PC-9 (cell line): ENCODE measurements around the gene AGO4. TPM values are rescaled to one million over a fixed set of nuclear protein-coding genes. Genes with fewer than 3 reads are reported as not detected.
A peak's percentile ranks its signal among the peaks of the same experiment; 100 is the strongest.

Source experiments
- Bru-seq: library from RNA; stranded (reverse); fragments of 400-500 nt; gene quantifications from one replicate; lab custom pipeline; 2021; lab: Mats Ljungman, UMichigan
- BruChase-seq, 2 experiments: library from RNA; stranded (reverse); fragments of 400-500 nt; gene quantifications; one replicate each; lab custom pipeline; 2021; lab: Mats Ljungman, UMichigan
- BruUV-seq: library from RNA; stranded (reverse); fragments of 400-500 nt; replicated peaks from 2 replicates; lab custom pipeline; 2021; lab: Mats Ljungman, UMichigan
- CTCF ChIA-PET: fragments of 300-600 bp; sonication (Branson Sonifier 250); formaldehyde crosslinking; loops from one replicate; lab custom pipeline; 2022; ENCODE audit warnings: antibody characterized with exemption; lab: Charles Lee
- POLR2A ChIA-PET: fragments of 300-600 bp; sonication (Branson Sonifier 250); formaldehyde crosslinking; loops from one replicate; lab custom pipeline; 2022; ENCODE audit warnings: antibody characterized with exemption; ENCODE audit not compliant: unreplicated experiment; lab: Charles Lee
- DNase-seq, 2 experiments: peaks; one replicate each; pipeline versions ENCODE4 v3.0.0 to v3.0.0-alpha.2; 2015 to 2022; ENCODE audit warnings: mixed read lengths in 1 of 2
- H2AFZ ChIP-seq: fragments of 200-600 bp; sonication (generic); 2 replicates; pipeline ENCODE4 v1.8.1; 2017; ENCODE audit warnings: antibody characterized with exemption
- H3F3A ChIP-seq: fragments of 200-600 bp; sonication (generic); 2 replicates; pipeline ENCODE4 v1.8.1; 2017; ENCODE audit warnings: antibody characterized with exemption, mild to moderate bottlenecking, low read depth; ENCODE audit not compliant: insufficient read depth
- H3K27ac ChIP-seq: fragments of 200-600 bp; sonication (generic); 2 replicates; pipeline ENCODE4 v1.6.1; 2016; ENCODE audit warnings: mixed run types
- H3K27me3 ChIP-seq: fragments of 200-600 bp; sonication (generic); 2 replicates; pipeline ENCODE4 v1.6.1; 2016; ENCODE audit warnings: low read depth, mixed run types; ENCODE audit not compliant: insufficient read depth
- H3K36me3 ChIP-seq: fragments of 200-600 bp; sonication (generic); 2 replicates; pipeline ENCODE4 v1.6.1; 2016; ENCODE audit warnings: low read depth, mixed run types
- H3K4me1 ChIP-seq: fragments of 200-600 bp; sonication (generic); replicated peaks from 2 replicates; pipeline ENCODE4 v1.6.1; 2016; ENCODE audit warnings: mixed run types; ENCODE audit not compliant: insufficient read depth
- H3K4me2 ChIP-seq: fragments of 200-600 bp; sonication (generic); 2 replicates; pipeline ENCODE4 v1.6.1; 2017; ENCODE audit warnings: mixed run types
- H3K4me3 ChIP-seq: fragments of 200-600 bp; sonication (generic); 2 replicates; pipeline ENCODE4 v1.6.1; 2016; ENCODE audit warnings: mixed run types
- H3K79me2 ChIP-seq: fragments of 200-600 bp; sonication (generic); 2 replicates; pipeline ENCODE4 v1.6.1; 2017; ENCODE audit warnings: low read depth, mixed run types
- H3K9me2 ChIP-seq: fragments of 200-600 bp; sonication (generic); 2 replicates; pipeline ENCODE4 v1.8.1; 2017; ENCODE audit warnings: mild to moderate bottlenecking; ENCODE audit not compliant: insufficient read depth
- H3K9me3 ChIP-seq: fragments of 200-600 bp; sonication (generic); 2 replicates; pipeline ENCODE4 v1.8.1; 2016; ENCODE audit warnings: low read depth; ENCODE audit not compliant: insufficient read depth
- H4K20me1 ChIP-seq: fragments of 200-600 bp; sonication (generic); 2 replicates; pipeline ENCODE4 v1.8.1; 2017; ENCODE audit not compliant: insufficient read depth
- EZH2 ChIP-seq: fragments of 200-600 bp; sonication (generic); IDR thresholded peaks from 2 replicates; pipeline ENCODE4 v1.8.0; 2017; ENCODE audit warnings: antibody characterized with exemption, low read depth
- intact Hi-C: fragments of 100-400 bp; cut with micrococcal nuclease; formaldehyde crosslinking; loops from one replicate; pipeline ENCODE4 v1.10.0; 2022; ENCODE audit not compliant: unreplicated experiment
- long read RNA-seq: library from polyadenylated mRNA; stranded (forward); transcript quantifications from one replicate; pipeline ENCODE4 v2.0.0, GENCODE V29; 2022
- total RNA-seq: library from RNA; stranded (reverse); gene quantifications from 2 replicates; pipeline ENCODE4 v1.2.3, GENCODE V29; 2021
- TF ChIP-seq, protein P1 (sequence below): fragments of 200-600 bp; sonication (generic); conservative IDR thresholded peaks from 2 replicates; pipeline ENCODE4 v1.6.1; 2017; ENCODE audit warnings: mixed run types, antibody characterized with exemption, mild to moderate bottlenecking, moderate library complexity

AGO4 gene
- 12.4 and 12.9 TPM in 2 replicates for total RNA-seq
- percentile 62 among the genes with signal in this experiment for Bru-seq, nascent RNA
- percentile 71 among the genes with signal in this experiment for BruChase-seq, experiment 1, labeled RNA remaining after a 2-hour chase
- BruChase-seq, experiment 2, labeled RNA remaining after a 6-hour chase, result percentile 63 among the genes with signal in this experiment
- long read RNA-seq, full-length matches to known transcripts, result 3 of 7 reads
- long read RNA-seq, partial matches to known transcripts, result 2 of 7 reads
- long read RNA-seq, other reads (novel, unspliced or antisense), result 2 of 7 reads

DNA sequence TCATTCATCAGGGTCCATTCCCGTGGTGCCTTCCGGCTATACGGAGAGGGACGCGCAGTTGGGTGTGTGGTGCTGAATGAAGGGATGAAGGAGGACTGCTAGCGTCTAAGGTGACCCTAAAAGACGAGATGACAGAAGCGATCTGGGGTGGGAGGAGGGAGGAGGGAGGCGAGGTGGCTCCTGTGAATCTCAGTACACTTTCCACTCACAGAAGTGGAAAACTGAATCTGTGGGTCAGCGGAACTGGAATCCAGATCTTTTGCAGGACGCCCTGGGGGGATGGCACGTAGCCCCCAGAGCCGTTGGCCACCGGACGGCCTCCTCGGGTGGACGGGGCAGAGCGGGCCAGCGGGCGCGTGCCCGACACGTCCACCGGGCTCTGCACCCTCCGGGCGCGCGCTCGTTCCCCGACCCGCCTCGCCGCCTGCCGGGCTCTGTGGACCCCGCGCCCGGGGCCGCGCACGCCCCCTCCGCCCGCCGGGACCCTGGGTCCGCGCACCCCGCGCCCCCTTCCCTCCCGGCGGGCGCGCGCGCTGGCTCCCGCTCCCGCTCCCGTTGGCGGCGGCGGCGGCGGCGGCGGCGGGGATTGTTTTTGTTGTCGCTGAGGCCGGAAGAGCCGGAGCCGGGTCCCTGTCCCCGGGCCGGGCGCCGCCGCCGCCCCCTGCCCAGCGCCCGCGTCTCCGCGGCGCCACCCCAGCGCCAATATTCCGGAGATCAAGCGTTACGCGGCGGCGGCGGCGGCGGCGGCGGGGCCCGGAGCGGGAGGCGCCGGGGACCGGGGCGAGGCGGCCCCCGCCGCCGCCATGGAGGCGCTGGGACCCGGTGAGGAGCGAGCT is at the start of gene AGO4:
TSS of gene AGO4 (plus strand) at position 403 of the 836 bp plus-strand sequence. CDS start at position 804, 401 bp downstream.
- Histone ChIP-seq H3K36me3 (no peaks in the 10 kb centered on the region), H3K27me3 (no peaks in the 10 kb centered on the region), H3K27ac (no peak within 1 kb of the TSS), H3K4me1 (peaks cover 13% of the 10 kb centered on the region), H3K9me2 (no peaks in the 10 kb centered on the region), H2AFZ (peak within 1 kb of the TSS; percentile 92), H3K4me3 (peak within 1 kb of the TSS; percentile 75), H4K20me1 (0 out of 2 replicates have a peak, but pooled peaks cover 4% of the 10 kb centered on the region), H3K79me2 (no peaks in the 10 kb centered on the region), H3F3A (peaks cover 6% of the 10 kb centered on the region; the same call in 1 of the 2 replicates), H3K9me3 (no peaks in the 10 kb centered on the region), H3K4me2 (peak within 1 kb of the TSS; percentile 81)
- ChIA-PET CTCF (interaction anchor here (0.7 kb wide), 2 partner anchors 311 to 364 kb away, joined by 6 to 7 read pairs; no protein-coding TSS in a partner anchor), POLR2A (no interaction called here)
- TF ChIP-seq, protein P1, sequence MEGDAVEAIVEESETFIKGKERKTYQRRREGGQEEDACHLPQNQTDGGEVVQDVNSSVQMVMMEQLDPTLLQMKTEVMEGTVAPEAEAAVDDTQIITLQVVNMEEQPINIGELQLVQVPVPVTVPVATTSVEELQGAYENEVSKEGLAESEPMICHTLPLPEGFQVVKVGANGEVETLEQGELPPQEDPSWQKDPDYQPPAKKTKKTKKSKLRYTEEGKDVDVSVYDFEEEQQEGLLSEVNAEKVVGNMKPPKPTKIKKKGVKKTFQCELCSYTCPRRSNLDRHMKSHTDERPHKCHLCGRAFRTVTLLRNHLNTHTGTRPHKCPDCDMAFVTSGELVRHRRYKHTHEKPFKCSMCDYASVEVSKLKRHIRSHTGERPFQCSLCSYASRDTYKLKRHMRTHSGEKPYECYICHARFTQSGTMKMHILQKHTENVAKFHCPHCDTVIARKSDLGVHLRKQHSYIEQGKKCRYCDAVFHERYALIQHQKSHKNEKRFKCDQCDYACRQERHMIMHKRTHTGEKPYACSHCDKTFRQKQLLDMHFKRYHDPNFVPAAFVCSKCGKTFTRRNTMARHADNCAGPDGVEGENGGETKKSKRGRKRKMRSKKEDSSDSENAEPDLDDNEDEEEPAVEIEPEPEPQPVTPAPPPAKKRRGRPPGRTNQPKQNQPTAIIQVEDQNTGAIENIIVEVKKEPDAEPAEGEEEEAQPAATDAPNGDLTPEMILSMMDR, result no peak
- TF ChIP-seq EZH2, result no peak
- peak in 1 of 2 experiments; percentile 52 for DNase-seq
- no TSS peak for BruUV-seq
- intact Hi-C loops, result no loop called here

DNA sequence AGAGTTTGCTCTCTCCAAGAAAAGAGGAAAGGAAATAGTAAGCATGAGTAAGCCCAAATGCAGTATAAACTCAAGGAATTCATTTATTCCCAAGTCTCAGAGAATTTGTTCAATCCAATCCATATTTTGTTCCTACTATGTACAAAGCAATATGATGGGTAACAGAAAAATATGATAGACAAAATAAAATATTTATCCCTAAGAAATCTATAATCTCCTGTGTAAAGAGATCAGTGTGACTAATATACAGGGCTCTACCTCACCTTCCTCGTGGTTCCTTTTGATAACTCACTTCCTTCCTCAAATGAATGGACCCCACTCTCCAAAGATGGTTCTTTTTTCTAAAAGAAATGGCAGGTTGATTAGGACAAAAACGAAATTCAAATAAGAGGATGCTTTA is 45.7 kb upstream of the AGO4 start:
- POLR2A ChIA-PET, result no interaction called here
- intact Hi-C loops, result no loop called here
- no peak for TF ChIP-seq EZH2
- TF ChIP-seq, protein P1, result no peak

DNA sequence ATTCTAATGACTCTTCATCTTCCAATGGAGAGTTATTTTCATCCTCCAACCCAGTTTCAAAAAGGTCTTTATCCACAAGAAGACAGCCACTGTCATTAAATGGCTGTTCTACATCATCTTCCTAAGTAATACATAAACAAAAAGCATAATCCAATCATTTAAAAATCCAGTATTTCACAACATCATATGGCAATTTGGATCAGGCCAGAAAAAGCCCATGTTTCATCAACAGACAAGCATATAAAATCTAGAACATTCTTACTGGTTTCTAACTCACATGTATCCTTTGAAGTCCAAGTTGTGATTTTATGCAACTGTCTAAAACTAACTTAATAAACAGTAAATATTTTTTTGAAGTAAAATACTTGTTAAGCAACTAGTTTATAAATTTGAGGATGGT is 44.6 kb upstream of the AGO4 start:
- H3K79me2 ChIP-seq, result peaks cover 8% of the 10 kb centered on the region; the same call in 1 of the 2 replicates
- BruUV-seq, result no TSS peak
- intact Hi-C loops, result no loop called here

More for the DNA sequence above, 45.7 kb upstream of the AGO4 start:
- DNase-seq, result no peak
- CTCF ChIA-PET, result no interaction called here
- no peak overlapping the region for H3K4me2 ChIP-seq
- no peaks in the 10 kb centered on the region for H3K9me2 ChIP-seq
- H4K20me1 ChIP-seq, result no peaks in the 10 kb centered on the region
- H3K27ac ChIP-seq, result no peak overlapping the region
- no peaks in the 10 kb centered on the region for H3K27me3 ChIP-seq
- H3K9me3 ChIP-seq, result no peaks in the 10 kb centered on the region
- no peaks in the 10 kb centered on the region for H3K79me2 ChIP-seq
- no peaks in the 10 kb centered on the region for H3K4me1 ChIP-seq
- H3F3A ChIP-seq, result no peaks in the 10 kb centered on the region
- no peak overlapping the region for H3K4me3 ChIP-seq
- no peak overlapping the region for H2AFZ ChIP-seq
- no TSS peak for BruUV-seq
- no peaks in the 10 kb centered on the region for H3K36me3 ChIP-seq

More for the DNA sequence above, 44.6 kb upstream of the AGO4 start:
- H3K27ac ChIP-seq, result no peak overlapping the region
- no peaks in the 10 kb centered on the region for H3K36me3 ChIP-seq
- H3K27me3 ChIP-seq, result no peaks in the 10 kb centered on the region
- POLR2A ChIA-PET, result no interaction called here
- no peak for DNase-seq
- CTCF ChIA-PET, result no interaction called here
- no peak overlapping the region for H3K4me2 ChIP-seq
- no peaks in the 10 kb centered on the region for H3K9me2 ChIP-seq
- no peak overlapping the region for H2AFZ ChIP-seq
- H3K4me3 ChIP-seq, result no peak overlapping the region
- no peaks in the 10 kb centered on the region for H3F3A ChIP-seq
- H3K4me1 ChIP-seq, result no peaks in the 10 kb centered on the region
- no peaks in the 10 kb centered on the region for H3K9me3 ChIP-seq
- TF ChIP-seq EZH2, result no peak
- TF ChIP-seq, protein P1, result no peak
- H4K20me1 ChIP-seq, result no peaks in the 10 kb centered on the region
